H9 (cell line): Measurements from ENCODE around the gene CDNF. TPM values are rescaled to one million over a fixed set of nuclear protein-coding genes. Genes with fewer than 3 reads are reported as not detected.

ENCODE experiments used
- DNase-seq: peaks from one replicate; pipeline ENCODE4 v3.0.0-alpha.2; 2017
- H2AFZ ChIP-seq: one replicate; pipeline ENCODE4 v1.6.1; 2013; ENCODE audit warnings: mild to moderate bottlenecking, low read length, control low read depth, moderate library complexity
- H2AK5ac ChIP-seq: 2 replicates; pipeline ENCODE4 v1.6.1; 2013; ENCODE audit warnings: low read length, control low read depth, mixed read lengths; ENCODE audit not compliant: insufficient read length
- H2BK120ac ChIP-seq: one replicate; pipeline ENCODE4 v1.6.1; 2013; ENCODE audit warnings: low read depth, mild to moderate bottlenecking, low read length, control low read depth, inconsistent platforms; ENCODE audit not compliant: poor library complexity, severe bottlenecking
- H2BK12ac ChIP-seq: 2 replicates; pipeline ENCODE4 v1.6.1; 2013; ENCODE audit warnings: low read length, control low read depth, mixed read lengths, low read depth; ENCODE audit not compliant: insufficient read length
- H2BK15ac ChIP-seq: 2 replicates; pipeline ENCODE4 v1.6.1; 2013; ENCODE audit warnings: low read depth, low read length, control low read depth
- H2BK20ac ChIP-seq: one replicate; pipeline ENCODE4 v1.6.1; 2013; ENCODE audit warnings: low read depth, mild to moderate bottlenecking, low read length, control low read depth, inconsistent platforms; ENCODE audit not compliant: poor library complexity, severe bottlenecking
- H2BK5ac ChIP-seq: 2 replicates; pipeline ENCODE4 v1.6.1; 2013; ENCODE audit warnings: low read length, control low read depth, mixed read lengths; ENCODE audit not compliant: insufficient read length
- H3K14ac ChIP-seq: 2 replicates; pipeline ENCODE4 v1.6.1; 2013; ENCODE audit warnings: low read length, control low read depth; ENCODE audit not compliant: insufficient read depth
- H3K18ac ChIP-seq: 2 replicates; pipeline ENCODE4 v1.6.1; 2013; ENCODE audit warnings: low read depth, mild to moderate bottlenecking, mixed read lengths, low read length, control low read depth; ENCODE audit not compliant: insufficient read length
- H3K23ac ChIP-seq: 2 replicates; pipeline ENCODE4 v1.6.1; 2013; ENCODE audit warnings: low read length, control low read depth, mixed read lengths, low read depth; ENCODE audit not compliant: insufficient read length
- H3K23me2 ChIP-seq: 2 replicates; pipeline ENCODE4 v1.6.1; 2013; ENCODE audit warnings: low read depth, mild to moderate bottlenecking, mixed read lengths, low read length, control low read depth; ENCODE audit not compliant: insufficient read length, poor library complexity, severe bottlenecking
- H3K27ac ChIP-seq: 2 replicates; pipeline ENCODE4 v1.5.1; 2013; ENCODE audit warnings: low read length, control low read depth, mixed read lengths, low read depth; ENCODE audit not compliant: insufficient read length
- H3K27me3 ChIP-seq: 2 replicates; pipeline ENCODE4 v1.6.1; 2013; ENCODE audit warnings: low read length, control low read depth, inconsistent platforms; ENCODE audit not compliant: insufficient read depth
- H3K4ac ChIP-seq: 2 replicates; pipeline ENCODE4 v1.6.1; 2013; ENCODE audit warnings: low read depth, mild to moderate bottlenecking, control low read depth, inconsistent platforms, low read length, moderate library complexity
- H3K4me1 ChIP-seq: 2 replicates; pipeline ENCODE4 v1.6.1; 2013; ENCODE audit warnings: low read length, control low read depth, inconsistent platforms; ENCODE audit not compliant: insufficient read depth
- H3K4me2 ChIP-seq: 2 replicates; pipeline ENCODE4 v1.6.1; 2013; ENCODE audit warnings: low read length, control low read depth, mixed read lengths; ENCODE audit not compliant: insufficient read length, insufficient read depth
- H3K56ac ChIP-seq: 2 replicates; pipeline ENCODE4 v1.6.1; 2013; ENCODE audit warnings: low read depth, mild to moderate bottlenecking, mixed read lengths, low read length, control low read depth; ENCODE audit not compliant: insufficient read length
- H3K79me1 ChIP-seq: 2 replicates; pipeline ENCODE4 v1.6.1; 2013; ENCODE audit warnings: low read depth, mild to moderate bottlenecking, moderate library complexity, low read length, control low read depth, inconsistent platforms; ENCODE audit not compliant: insufficient read depth, poor library complexity, severe bottlenecking
- H3K79me2 ChIP-seq: 2 replicates; pipeline ENCODE4 v1.6.1; 2013; ENCODE audit warnings: low read length, control low read depth, inconsistent platforms; ENCODE audit not compliant: insufficient read depth
- H3K9ac ChIP-seq: 2 replicates; pipeline ENCODE4 v1.6.1; 2013; ENCODE audit warnings: low read length, control low read depth, mixed read lengths; ENCODE audit not compliant: insufficient read length; ENCODE audit errors: extremely low read depth
- H3K9me3 ChIP-seq: one replicate; pipeline ENCODE4 v1.6.1; 2013; ENCODE audit warnings: low read depth, low read length, inconsistent platforms; ENCODE audit not compliant: control insufficient read depth
- H3T11ph ChIP-seq: one replicate; pipeline ENCODE4 v1.6.1; 2013; ENCODE audit warnings: mild to moderate bottlenecking, low read length, control low read depth, inconsistent platforms
- H4K20me1 ChIP-seq: one replicate; pipeline ENCODE4 v1.6.1; 2013; ENCODE audit not compliant: control insufficient read depth, insufficient read length, insufficient read depth
- H4K5ac ChIP-seq: 2 replicates; pipeline ENCODE4 v1.6.1; 2013; ENCODE audit warnings: low read depth, mild to moderate bottlenecking, mixed read lengths, low read length, control low read depth; ENCODE audit not compliant: insufficient read length
- H4K8ac ChIP-seq: replicated peaks from 2 replicates; pipeline ENCODE4 v1.6.1; 2013; ENCODE audit warnings: low read length, control low read depth, mixed read lengths, low read depth; ENCODE audit not compliant: insufficient read length
- H4K91ac ChIP-seq: 2 replicates; pipeline ENCODE4 v1.6.1; 2013; ENCODE audit warnings: low read depth, mild to moderate bottlenecking, moderate library complexity, mixed read lengths, low read length, control low read depth; ENCODE audit not compliant: insufficient read length
- H3K27ac Mint-ChIP-seq, 3 experiments: 2 replicates in 2 of 3; 3 replicates in 1 of 3; pipeline ENCODE4 v1.8.0; 2020 to 2021; ENCODE audit warnings: mixed read lengths in 3 of 3, mild to moderate bottlenecking in 1 of 3, moderate library complexity in 1 of 3
- H3K27me3 Mint-ChIP-seq: 2 replicates; pipeline ENCODE4 v1.8.0; 2021; ENCODE audit warnings: low read depth, mild to moderate bottlenecking, moderate library complexity, mixed read lengths
- H3K36me3 Mint-ChIP-seq, 3 experiments: 2 replicates in 2 of 3; 3 replicates in 1 of 3; pipeline ENCODE4 v1.8.0; 2020 to 2021; ENCODE audit warnings: low read depth in 3 of 3, mixed read lengths in 3 of 3; ENCODE audit not compliant: insufficient read depth in 1 of 3
- H3K4me1 Mint-ChIP-seq, 2 experiments: 2 replicates each; pipeline ENCODE4 v1.8.0; 2020; ENCODE audit warnings: mixed read lengths in 2 of 2
- H3K4me3 Mint-ChIP-seq, 2 experiments: 2 replicates in 1 of 2; 3 replicates in 1 of 2; pipeline ENCODE4 v1.8.0; 2020 to 2021; ENCODE audit warnings: mild to moderate bottlenecking in 2 of 2, mixed read lengths in 2 of 2, moderate library complexity in 1 of 2
- H3K9me3 Mint-ChIP-seq, 2 experiments: 2 replicates in 1 of 2; 3 replicates in 1 of 2; pipeline ENCODE4 v1.8.0; 2020; ENCODE audit warnings: mild to moderate bottlenecking in 2 of 2, mixed read lengths in 2 of 2, moderate library complexity in 1 of 2
- CTCF ChIP-seq: fragments of 200-600 bp; sonication (generic); conservative IDR thresholded peaks from 3 replicates; pipeline ENCODE4 v1.8.0; 2021; ENCODE audit warnings: antibody characterized with exemption, mild to moderate bottlenecking
- WGBS: extraction: QIAGEN DNeasy Blood & Tissue Kit; methylation state at CpG from one replicate; pipeline ENCODE4 v1.1.7; 2013; ENCODE audit warnings: missing lambda C conversion rate, low lambda C conversion rate, mixed read lengths; ENCODE audit not compliant: insufficient read length; ENCODE audit errors: extremely low coverage; 5-methylcytosine and 5-hydroxymethylcytosine counted together
- total RNA-seq: library from RNA; stranded (reverse); gene quantifications from 2 replicates; pipeline ENCODE4 v1.2.1, GENCODE V29; 2021

Gene CDNF
- total RNA-seq, 1 experiment from 2014 or later = 1.3 TPM

GRCh38 chr10:14855453-14855852 is 17.6 kb upstream of the CDNF start:
- Histone ChIP-seq H4K5ac (no peak overlapping the region), H3K23ac (no peak overlapping the region), H3K4me1 (no peaks in the 10 kb centered on the region), H3T11ph (no peak overlapping the region), H2AFZ (no peak overlapping the region), H3K18ac (no peak overlapping the region), H4K91ac (no peak overlapping the region), H3K9ac (no peak overlapping the region), H2BK12ac (no peak overlapping the region), H2BK20ac (no peak overlapping the region), H3K9me3 (no peaks in the 10 kb centered on the region), H3K56ac (no peak overlapping the region), H3K23me2 (no peaks in the 10 kb centered on the region), H3K79me2 (no peaks in the 10 kb centered on the region), H2AK5ac (no peak overlapping the region), H2BK15ac (no peak overlapping the region), H2BK5ac (no peak overlapping the region), H3K4ac (no peak overlapping the region), H4K8ac (no peak overlapping the region), H3K14ac (no peak overlapping the region), H3K4me2 (no peak overlapping the region), H2BK120ac (no peak overlapping the region), H3K27ac (no peak overlapping the region), H3K79me1 (no peaks in the 10 kb centered on the region), H3K27me3 (no peaks in the 10 kb centered on the region), H4K20me1 (no peaks in the 10 kb centered on the region)
- WGBS = no CpG with 5 or more reads among the region's 1 CpG
- H3K4me1 Mint-ChIP-seq = no peaks in the 10 kb centered on the region
- no peaks in the 10 kb centered on the region for H3K9me3 Mint-ChIP-seq
- no peak overlapping the region for H3K27ac Mint-ChIP-seq
- DNase-seq = no peak
- H3K36me3 Mint-ChIP-seq = peaks cover 7 to 61% (median 27%) of the 10 kb centered on the region in 3 experiments; a peak in 5 of 7 replicates
- no peak for TF ChIP-seq CTCF
- H3K4me3 Mint-ChIP-seq = no peak overlapping the region
- H3K27me3 Mint-ChIP-seq = no peaks in the 10 kb centered on the region
